Endodermal cell (in vitro differentiated cells): ENCODE measurements around the gene COL8A1. TPM values are rescaled to one million over a fixed set of nuclear protein-coding genes. Genes with fewer than 3 reads are reported as not detected.
"Not testable (repeated sequence)": the region's sequence is repeated elsewhere in the genome, so short reads cannot be mapped to it uniquely, and the experiment has no call there.

ENCODE experiments used
- DNase-seq: peaks from one replicate; pipeline ENCODE4 v3.0.0-alpha.2; 2017
- H3K27ac ChIP-seq: 2 replicates; pipeline ENCODE4 v1.5.1; 2013; ENCODE audit warnings: mild to moderate bottlenecking, low read depth, low read length, moderate library complexity
- H3K27me3 ChIP-seq: 2 replicates; pipeline ENCODE4 v1.6.1; 2013; ENCODE audit warnings: mild to moderate bottlenecking, low read length, moderate library complexity; ENCODE audit not compliant: insufficient read depth, control insufficient read depth, poor library complexity, severe bottlenecking
- H3K36me3 ChIP-seq: 2 replicates; pipeline ENCODE4 v1.7.0; 2013; ENCODE audit warnings: mild to moderate bottlenecking, low read length, moderate library complexity; ENCODE audit not compliant: control insufficient read depth, insufficient read depth
- H3K4me1 ChIP-seq: one replicate; pipeline ENCODE4 v1.7.0; 2013; ENCODE audit warnings: low read length; ENCODE audit not compliant: control insufficient read depth, insufficient read depth
- H3K4me3 ChIP-seq: 2 replicates; pipeline ENCODE4 v1.5.1; 2013; ENCODE audit warnings: mild to moderate bottlenecking, low read length, moderate library complexity
- H3K9ac ChIP-seq: 2 replicates; pipeline ENCODE4 v1.6.1; 2013; ENCODE audit warnings: mild to moderate bottlenecking, low read length, moderate library complexity; ENCODE audit not compliant: poor library complexity, severe bottlenecking; ENCODE audit errors: extremely low read depth
- H3K9me3 ChIP-seq: 2 replicates; pipeline ENCODE4 v1.6.1; 2013; ENCODE audit warnings: mild to moderate bottlenecking, low read length, moderate library complexity; ENCODE audit not compliant: control insufficient read depth
- H3K27ac Mint-ChIP-seq: 2 replicates; pipeline ENCODE4 v1.8.0; 2020; ENCODE audit warnings: mixed read lengths
- H3K27me3 Mint-ChIP-seq: 2 replicates; pipeline ENCODE4 v1.8.0; 2021; ENCODE audit warnings: mild to moderate bottlenecking, mixed read lengths; ENCODE audit not compliant: insufficient read depth
- H3K36me3 Mint-ChIP-seq: 2 replicates; pipeline ENCODE4 v1.8.0; 2020; ENCODE audit warnings: low read depth, mixed read lengths
- H3K4me1 Mint-ChIP-seq: 2 replicates; pipeline ENCODE4 v1.8.0; 2020; ENCODE audit warnings: mixed read lengths
- H3K4me3 Mint-ChIP-seq: 2 replicates; pipeline ENCODE4 v1.8.0; 2020; ENCODE audit warnings: mild to moderate bottlenecking, moderate library complexity, mixed read lengths
- H3K9me3 Mint-ChIP-seq: 2 replicates; pipeline ENCODE4 v1.8.0; 2020; ENCODE audit warnings: mild to moderate bottlenecking, mixed read lengths
- CTCF ChIP-seq: fragments of 200-600 bp; sonication (generic); conservative IDR thresholded peaks from 2 replicates; pipeline ENCODE4 v1.5.0; 2021; ENCODE audit warnings: antibody characterized with exemption, mild to moderate bottlenecking
- WGBS, 2 experiments: methylation state at CpG; one replicate each; pipeline versions ENCODE4 v1.1.5 to v1.1.7; 2013; ENCODE audit warnings: missing lambda C conversion rate in 2 of 2, mixed read lengths in 1 of 2; ENCODE audit not compliant: insufficient coverage in 1 of 2, insufficient read length in 1 of 2; 5-methylcytosine and 5-hydroxymethylcytosine counted together
- total RNA-seq, 2 donors: library from RNA; stranded (reverse); fragmentation: NEBNext Ultra II Directional in 1 of 2; extraction: Animal tissue kit (Norgen Biotek cat#: 25700) in 1 of 2; gene quantifications; 2 replicates in 1 of 2; 3 replicates in 1 of 2; pipeline ENCODE4 v1.2.1, GENCODE V29; 2021

The COL8A1 gene
- total RNA-seq, 2 donors from 2014 or later: 3.5 to 3.9 TPM

GRCh38 chr3:99837715-99838114 is 199.3 kb downstream of the COL8A1 start:
- Histone ChIP-seq H3K9ac (no peak overlapping the region), H3K4me3 (no peak overlapping the region), H3K27ac (no peak overlapping the region), H3K27me3 (no peaks in the 10 kb centered on the region), H3K36me3 (no peaks in the 10 kb centered on the region), H3K9me3 (no peaks in the 10 kb centered on the region), H3K4me1 (no peaks in the 10 kb centered on the region)
- Mint-ChIP-seq H3K4me1 (no peaks in the 10 kb centered on the region), H3K27ac (no peak overlapping the region), H3K4me3 (no peak overlapping the region), H3K27me3 (no peaks in the 10 kb centered on the region), H3K9me3 (no peaks in the 10 kb centered on the region), H3K36me3 (no peaks in the 10 kb centered on the region)
- 82 to 92% methylated on average over 1 of the region's 1 CpG for WGBS, 2 experiments
- no peak for DNase-seq
- no peak for TF ChIP-seq CTCF

- no peaks in the 10 kb centered on the region for H3K36me3 Mint-ChIP-seq
- Histone ChIP-seq H3K27me3 (no peaks in the 10 kb centered on the region), H3K4me3 (no peak overlapping the region), H3K36me3 (no peaks in the 10 kb centered on the region), H3K27ac (no peak overlapping the region), H3K9ac (no peak overlapping the region), H3K9me3 (no peaks in the 10 kb centered on the region), H3K4me1 (no peaks in the 10 kb centered on the region)
- H3K4me3 Mint-ChIP-seq: no peak overlapping the region
- no peak for DNase-seq
- no peaks in the 10 kb centered on the region for H3K9me3 Mint-ChIP-seq
- TF ChIP-seq CTCF: no peak
- no peaks in the 10 kb centered on the region for H3K27me3 Mint-ChIP-seq
- no peak overlapping the region for H3K27ac Mint-ChIP-seq
- H3K4me1 Mint-ChIP-seq: no peaks in the 10 kb centered on the region
Observed at GRCh38 chr3:99838755-99839154, 200.4 kb downstream of the COL8A1 start.

- Mint-ChIP-seq H3K27me3 (no peaks in the 10 kb centered on the region), H3K4me1 (peaks cover 1% of the 10 kb centered on the region), H3K27ac (no peak overlapping the region), H3K4me3 (no peak overlapping the region), H3K36me3 (no peaks in the 10 kb centered on the region), H3K9me3 (no peaks in the 10 kb centered on the region)
- Histone ChIP-seq H3K27ac (no peak overlapping the region), H3K4me1 (no peaks in the 10 kb centered on the region), H3K4me3 (no peak overlapping the region), H3K27me3 (no peaks in the 10 kb centered on the region), H3K9me3 (no peaks in the 10 kb centered on the region), H3K9ac (no peak overlapping the region), H3K36me3 (no peaks in the 10 kb centered on the region)
- DNase-seq: no peak
- TF ChIP-seq CTCF: no peak
- 90% methylated on average over 1 of the region's 1 CpG; no CpG with 5 or more reads in 1 of the 2 experiments for WGBS, 2 experiments
Observed at GRCh38 chr3:99839613-99840012, 201.2 kb downstream of the COL8A1 start.

GRCh38 chr3:99841949-99842348 is 203.6 kb downstream of the COL8A1 start:
- H3K27me3 ChIP-seq, H3K27ac ChIP-seq, DNase-seq, H3K36me3 Mint-ChIP-seq, H3K27me3 Mint-ChIP-seq, H3K36me3 ChIP-seq, H3K4me3 Mint-ChIP-seq, H3K4me3 ChIP-seq, H3K27ac Mint-ChIP-seq, H3K4me1 ChIP-seq, H3K9me3 ChIP-seq, H3K9ac ChIP-seq, H3K9me3 Mint-ChIP-seq: not testable (repeated sequence)
- peaks cover 10% of the 10 kb centered on the region for H3K4me1 Mint-ChIP-seq
- WGBS, 2 experiments: 94 to 96% methylated on average over 2 to 4 of the region's 4 CpGs
